ENCODE measurements around the gene DUS1L. TPM values are rescaled to one million over a fixed set of nuclear protein-coding genes. Genes with fewer than 3 reads are reported as not detected.

The DUS1L gene
- total RNA-seq, 1 experiment from 2014 or later: 122 TPM

DNA sequence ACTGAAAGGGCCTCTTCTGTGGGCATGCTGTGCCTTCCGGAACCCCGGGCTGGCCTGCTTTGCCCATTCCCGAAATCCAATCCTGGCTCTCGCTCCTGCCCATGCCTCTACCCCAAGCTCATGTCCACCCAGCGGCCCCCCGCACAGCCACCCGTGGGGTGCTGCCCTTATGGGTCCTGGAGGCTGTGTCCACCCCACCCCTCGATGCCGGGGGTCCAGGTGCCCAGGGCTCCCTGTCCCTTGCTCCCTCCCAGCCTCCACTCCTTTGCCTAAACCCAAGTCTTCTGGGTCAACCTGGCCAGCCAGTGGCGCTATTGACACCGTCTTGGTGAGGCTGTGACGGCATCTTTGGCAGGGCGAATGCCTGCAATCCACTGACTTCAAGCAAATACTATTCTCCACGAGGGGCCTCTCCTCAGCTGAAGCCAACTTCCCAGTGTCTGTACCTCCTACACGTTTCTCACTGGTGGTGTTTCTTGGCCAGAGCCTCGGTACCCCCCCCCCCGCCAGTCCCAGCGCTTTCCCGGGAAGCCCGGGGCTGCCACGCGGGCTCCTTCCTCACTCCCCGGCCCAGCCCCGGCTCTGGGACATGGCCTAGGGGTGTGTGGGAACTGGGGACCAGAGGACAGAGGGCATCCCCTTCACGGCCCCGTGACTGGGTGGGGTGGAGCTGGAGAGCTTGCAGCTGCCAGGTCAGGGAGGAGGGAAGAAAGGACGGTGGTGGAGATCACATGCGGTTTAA is 12.2 kb upstream of the DUS1L start:
- no peak for DNase-seq (ENCODE audit: low read depth)

DNA sequence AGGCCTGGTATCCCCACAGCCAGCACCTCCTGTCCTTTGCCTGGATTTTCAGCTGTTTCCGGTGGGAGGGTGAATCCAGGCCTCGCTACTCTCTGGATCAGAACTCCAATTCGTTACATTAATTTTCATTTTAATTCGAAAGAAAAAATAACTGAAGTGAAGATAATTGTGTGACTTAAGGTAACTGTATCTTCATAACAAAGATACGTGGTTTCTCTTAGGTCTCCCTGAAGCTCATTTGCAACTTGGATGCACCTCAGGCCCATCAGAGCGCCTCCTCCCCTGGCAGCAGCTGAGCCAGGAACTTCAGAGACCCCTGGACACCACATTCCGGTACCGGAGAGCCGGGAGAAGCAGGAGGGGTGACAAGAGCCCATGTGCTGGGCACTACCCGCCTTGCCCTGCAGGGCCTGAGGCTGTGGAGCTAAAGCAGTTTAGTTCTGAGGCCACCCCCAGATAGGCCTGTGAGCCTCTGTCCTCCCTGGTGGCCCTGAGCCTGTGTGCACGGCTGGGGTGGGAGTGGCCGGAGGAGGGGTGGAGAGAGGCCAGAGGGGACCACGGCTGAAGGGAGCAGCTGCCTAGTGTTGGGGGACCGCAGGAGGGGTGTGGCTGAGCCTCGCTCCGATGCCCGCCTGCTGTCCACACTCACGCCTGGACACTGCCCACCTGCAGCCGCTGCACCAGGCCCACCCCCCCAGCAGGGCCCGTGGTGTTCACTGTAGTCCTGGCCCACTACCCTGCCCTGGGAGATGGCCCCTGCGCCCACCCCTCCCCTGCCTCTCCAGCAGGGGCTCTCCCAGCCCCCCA is 11.4 kb upstream of the DUS1L start:
- no peak for DNase-seq (ENCODE audit: low read depth)

DNA sequence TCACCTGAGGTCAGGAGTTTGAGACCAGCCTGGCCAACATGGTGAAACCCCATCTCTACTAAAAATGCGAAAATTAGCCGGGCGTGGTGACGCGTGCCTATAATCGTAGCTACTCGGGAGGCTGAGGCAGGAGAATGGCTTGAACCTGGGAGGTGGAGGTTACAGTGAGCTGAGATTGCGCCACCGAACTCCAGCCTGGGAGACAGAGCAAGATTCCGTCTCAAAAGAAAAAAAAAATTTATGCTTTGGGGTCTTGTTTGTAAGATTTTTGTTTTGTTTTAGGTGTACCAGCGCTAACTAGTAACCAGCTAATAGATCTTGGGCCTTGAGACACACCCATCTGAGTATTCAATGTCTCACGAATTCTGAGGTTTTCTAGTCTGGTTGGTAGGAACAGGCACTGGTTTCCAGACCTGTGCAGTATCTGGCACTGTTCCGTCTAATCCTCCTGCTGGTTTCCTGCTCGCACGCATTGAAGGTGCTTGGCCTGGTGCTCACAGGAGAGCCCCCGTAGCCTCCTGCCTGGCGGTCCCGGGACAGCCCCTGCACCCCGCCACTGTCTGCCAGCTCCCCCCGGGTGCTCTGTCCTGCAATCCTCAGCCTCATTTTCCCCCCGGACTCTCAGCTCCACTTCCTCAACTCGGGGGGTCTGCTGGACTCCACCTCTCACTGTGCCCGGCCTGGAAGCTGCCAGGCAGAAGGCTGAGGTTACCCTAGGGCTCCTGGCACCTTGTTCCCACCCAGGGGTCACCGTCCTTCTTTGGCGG is 10.6 kb upstream of the DUS1L start:
- DNase-seq (ENCODE audit: low read depth): no peak

- DNase-seq (ENCODE audit: low read depth): no peak
Observed at GRCh38 chr17:82073446-82073845, 7.8 kb upstream of the DUS1L start.

GRCh38 chr17:82072827-82073226 is 7.2 kb upstream of the DUS1L start:
- DNase-seq (ENCODE audit: low read depth): no peak

DNA sequence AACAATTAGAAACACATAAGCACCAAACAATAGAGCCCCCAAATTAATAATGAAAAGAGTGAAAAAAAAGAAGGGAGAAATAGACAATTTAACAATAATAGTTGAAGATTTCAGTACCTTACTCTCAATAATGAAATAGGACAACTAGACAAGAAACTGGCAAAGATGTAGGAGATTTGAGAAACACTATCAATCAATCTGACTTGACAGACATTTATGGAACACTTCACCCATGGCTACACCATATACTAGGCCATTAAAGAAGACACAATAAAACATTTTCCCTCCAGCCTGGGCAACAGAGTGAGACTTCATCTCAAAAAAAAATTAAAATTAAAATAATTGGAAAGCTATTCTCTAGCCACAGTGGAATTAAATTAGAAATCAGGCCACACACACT is 5.0 kb upstream of the DUS1L start:
- DNase-seq (ENCODE audit: low read depth): no peak

- no peak for DNase-seq (ENCODE audit: low read depth)
Observed at GRCh38 chr17:82065193-82065637, 389 bp downstream of the DUS1L start.

DNA sequence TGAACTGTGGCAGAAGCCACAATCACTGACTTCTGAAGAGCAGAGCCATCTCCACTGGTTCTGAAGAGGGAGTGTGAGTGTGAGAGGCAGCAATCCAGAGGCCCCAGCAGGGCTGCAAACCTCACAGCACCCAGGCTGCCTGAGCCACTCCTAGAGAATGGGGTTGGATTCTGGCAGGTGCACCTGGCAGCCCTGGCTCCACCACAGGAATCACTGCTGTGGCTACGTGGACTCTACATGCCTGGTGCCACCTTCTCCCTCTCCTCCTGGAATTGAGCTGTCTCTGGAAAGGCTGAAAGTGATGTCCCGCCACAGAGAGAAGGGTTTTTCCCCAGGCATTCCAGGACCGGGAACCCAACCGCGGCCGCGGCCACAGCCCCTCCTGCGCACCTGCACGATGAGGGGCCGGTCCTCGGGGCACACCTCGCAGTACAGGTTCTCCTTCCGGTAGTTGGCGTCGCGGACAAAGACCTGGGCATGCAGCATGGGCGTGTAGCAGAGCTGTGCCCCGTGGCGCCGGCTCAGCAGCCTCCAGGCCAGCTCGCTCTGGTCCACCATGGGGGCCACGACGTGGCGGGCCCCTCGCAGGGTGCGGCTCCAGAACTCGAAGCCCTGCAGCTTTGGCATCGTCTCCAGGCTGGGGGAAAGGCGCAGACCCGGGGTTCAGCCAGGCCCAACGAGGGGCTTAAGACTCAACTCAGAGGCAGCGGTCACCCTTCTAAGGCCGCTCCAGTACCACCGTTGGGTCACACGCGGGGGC is 991 bp downstream of the DUS1L start:
- DNase-seq (ENCODE audit: low read depth): no peak

GRCh38 chr17:82063424-82064415 is 1.9 kb downstream of the DUS1L start:
- no peak for DNase-seq (ENCODE audit: low read depth)

DNA sequence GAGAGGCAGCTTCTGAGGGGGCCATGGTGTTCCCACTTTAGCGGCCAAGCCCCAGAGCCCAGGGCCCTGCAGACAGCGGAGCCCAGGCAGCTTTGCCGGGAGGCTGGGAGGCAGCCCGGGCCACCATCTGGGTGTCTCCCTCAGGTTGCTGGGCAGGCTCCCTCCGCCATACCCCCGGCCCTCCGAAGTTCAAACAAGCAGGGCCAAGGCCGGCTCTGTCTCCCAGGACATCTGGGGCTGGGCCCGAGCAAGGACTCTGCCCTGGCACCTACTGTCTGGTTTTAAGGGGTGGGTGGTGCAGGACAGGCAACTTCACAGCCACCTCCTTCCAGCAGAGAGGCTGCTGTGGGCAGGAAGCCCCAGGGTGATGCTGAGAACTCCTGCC is 2.6 kb downstream of the DUS1L start:
- DNase-seq (ENCODE audit: low read depth): no peak

GRCh38 chr17:82062076-82062983 is 3.3 kb downstream of the DUS1L start:
- no peak for DNase-seq (ENCODE audit: low read depth)

- no peak for DNase-seq (ENCODE audit: low read depth)
Observed at GRCh38 chr17:82061047-82061925, 4.3 kb downstream of the DUS1L start.

DNA sequence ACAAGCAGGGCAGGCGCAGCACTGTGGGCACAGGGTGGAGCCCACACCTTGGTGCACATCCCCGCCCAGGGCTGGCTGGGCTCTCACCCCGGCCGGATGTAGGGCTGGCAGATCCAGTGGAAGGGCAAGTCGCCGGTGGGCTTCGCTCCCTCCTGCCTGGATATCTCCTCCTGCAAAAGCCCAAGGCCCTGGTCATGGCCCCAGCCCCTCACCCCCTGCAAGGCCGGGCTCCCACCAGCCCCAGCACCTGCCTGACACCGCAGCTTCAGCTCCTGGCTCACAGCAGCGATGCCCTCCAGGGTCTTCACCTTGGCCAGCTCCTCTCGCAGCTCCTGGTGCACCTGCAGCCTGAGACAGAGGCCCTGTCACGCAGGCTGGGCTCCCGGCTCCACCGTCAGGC is 5.0 kb downstream of the DUS1L start:
- DNase-seq (ENCODE audit: low read depth): no peak

GRCh38 chr17:82060001-82060380 is 5.6 kb downstream of the DUS1L start:
- DNase-seq (ENCODE audit: low read depth): no peak

GRCh38 chr17:82059272-82060000 is 6.2 kb downstream of the DUS1L start:
- DNase-seq (ENCODE audit: low read depth): no peak

DNA sequence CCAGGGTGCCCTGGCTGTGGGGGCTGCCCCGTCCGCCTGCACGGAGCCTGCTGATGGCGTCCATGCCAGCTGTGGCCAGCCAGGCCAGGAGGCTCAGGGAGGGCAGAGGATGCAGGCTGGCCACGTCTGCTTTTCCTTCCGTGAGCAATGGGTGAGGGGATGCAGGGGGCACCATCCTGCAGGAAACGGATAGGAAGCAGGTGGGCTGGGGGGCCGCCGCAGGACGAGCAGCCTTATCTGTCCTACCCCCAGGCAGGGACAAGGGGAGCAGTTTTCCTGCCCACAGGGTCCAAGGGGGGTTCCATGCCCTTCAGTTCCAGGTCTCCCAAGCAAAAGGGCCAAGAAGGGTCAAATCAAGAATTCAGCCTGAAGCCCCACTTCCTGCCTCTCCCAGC is 6.8 kb downstream of the DUS1L start:
- no peak for DNase-seq (ENCODE audit: low read depth)

- DNase-seq (ENCODE audit: low read depth): no peak
Observed at GRCh38 chr17:82058230-82058854, 7.3 kb downstream of the DUS1L start.

Data from HT1080 (cell line).